ENCODE data around the gene LRP1-AS. TPM values are rescaled to one million over a fixed set of nuclear protein-coding genes. Genes with fewer than 3 reads are reported as not detected.

LRP1-AS gene
- total and polyA plus RNA-seq, 8 donors = not detected

DNA sequence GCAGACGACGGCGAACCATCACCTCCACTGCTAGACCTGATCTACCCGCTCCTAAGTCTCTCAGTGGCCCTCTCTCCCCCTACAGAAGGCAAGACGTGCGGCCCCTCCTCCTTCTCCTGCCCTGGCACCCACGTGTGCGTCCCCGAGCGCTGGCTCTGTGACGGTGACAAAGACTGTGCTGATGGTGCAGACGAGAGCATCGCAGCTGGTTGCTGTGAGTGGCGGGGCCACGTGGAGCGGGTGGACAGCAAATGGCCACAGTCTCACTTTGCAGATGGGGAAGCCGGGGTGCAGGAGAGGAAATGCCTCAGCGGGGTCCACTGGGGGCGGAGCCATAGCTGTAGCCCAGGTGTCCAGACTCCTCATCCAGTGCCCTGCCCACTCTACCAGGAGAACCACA, 47.8 kb upstream of the LRP1-AS start:
- intact Hi-C loops (cut with DNase I) = no loop called here
- no peak for FAIRE-seq
- TF ChIP-seq, protein P1, sequence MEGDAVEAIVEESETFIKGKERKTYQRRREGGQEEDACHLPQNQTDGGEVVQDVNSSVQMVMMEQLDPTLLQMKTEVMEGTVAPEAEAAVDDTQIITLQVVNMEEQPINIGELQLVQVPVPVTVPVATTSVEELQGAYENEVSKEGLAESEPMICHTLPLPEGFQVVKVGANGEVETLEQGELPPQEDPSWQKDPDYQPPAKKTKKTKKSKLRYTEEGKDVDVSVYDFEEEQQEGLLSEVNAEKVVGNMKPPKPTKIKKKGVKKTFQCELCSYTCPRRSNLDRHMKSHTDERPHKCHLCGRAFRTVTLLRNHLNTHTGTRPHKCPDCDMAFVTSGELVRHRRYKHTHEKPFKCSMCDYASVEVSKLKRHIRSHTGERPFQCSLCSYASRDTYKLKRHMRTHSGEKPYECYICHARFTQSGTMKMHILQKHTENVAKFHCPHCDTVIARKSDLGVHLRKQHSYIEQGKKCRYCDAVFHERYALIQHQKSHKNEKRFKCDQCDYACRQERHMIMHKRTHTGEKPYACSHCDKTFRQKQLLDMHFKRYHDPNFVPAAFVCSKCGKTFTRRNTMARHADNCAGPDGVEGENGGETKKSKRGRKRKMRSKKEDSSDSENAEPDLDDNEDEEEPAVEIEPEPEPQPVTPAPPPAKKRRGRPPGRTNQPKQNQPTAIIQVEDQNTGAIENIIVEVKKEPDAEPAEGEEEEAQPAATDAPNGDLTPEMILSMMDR (IDR thresholded peaks at IDR 0.05) = no peak
- Histone ChIP-seq H3K4me3 (no peak overlapping the region), H3K9me3 (no peaks in the 10 kb centered on the region), H3K27me3 (no peaks in the 10 kb centered on the region), H3K4me1 (no peaks in the 10 kb centered on the region), H3K36me3 (no peaks in the 10 kb centered on the region), H3K27ac (no peak overlapping the region)
- WGBS, 2 donors = 88 to 91% methylated on average over 19 of the region's 19 CpGs
- ATAC-seq = no peak
- DNase-seq = no peak

DNA sequence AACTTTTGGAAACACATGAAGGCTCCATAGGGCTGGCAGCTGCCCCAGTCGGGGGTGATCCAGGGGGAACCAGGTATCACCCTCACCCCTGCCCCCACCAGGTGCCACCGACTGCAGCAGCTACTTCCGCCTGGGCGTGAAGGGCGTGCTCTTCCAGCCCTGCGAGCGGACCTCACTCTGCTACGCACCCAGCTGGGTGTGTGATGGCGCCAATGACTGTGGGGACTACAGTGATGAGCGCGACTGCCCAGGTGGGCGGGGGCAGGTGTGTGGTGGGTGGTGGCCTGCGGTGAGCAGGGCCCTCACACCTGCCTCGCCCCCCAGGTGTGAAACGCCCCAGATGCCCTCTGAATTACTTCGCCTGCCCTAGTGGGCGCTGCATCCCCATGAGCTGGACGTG, 46.8 kb upstream of the LRP1-AS start:
- H3K27me3 ChIP-seq = no peaks in the 10 kb centered on the region
- intact Hi-C loops (cut with DNase I) = no loop called here
- H3K27ac ChIP-seq = no peak overlapping the region
- H3K36me3 ChIP-seq = no peaks in the 10 kb centered on the region
- no peak overlapping the region for H3K4me3 ChIP-seq
- ATAC-seq (no peak), FAIRE-seq (no peak), DNase-seq (no peak)
- no peaks in the 10 kb centered on the region for H3K9me3 ChIP-seq
- 90 to 93% methylated on average over 18 of the region's 18 CpGs for WGBS, 2 donors
- TF ChIP-seq, protein P1 (IDR thresholded peaks at IDR 0.05) = no peak
- H3K4me1 ChIP-seq = no peaks in the 10 kb centered on the region

DNA sequence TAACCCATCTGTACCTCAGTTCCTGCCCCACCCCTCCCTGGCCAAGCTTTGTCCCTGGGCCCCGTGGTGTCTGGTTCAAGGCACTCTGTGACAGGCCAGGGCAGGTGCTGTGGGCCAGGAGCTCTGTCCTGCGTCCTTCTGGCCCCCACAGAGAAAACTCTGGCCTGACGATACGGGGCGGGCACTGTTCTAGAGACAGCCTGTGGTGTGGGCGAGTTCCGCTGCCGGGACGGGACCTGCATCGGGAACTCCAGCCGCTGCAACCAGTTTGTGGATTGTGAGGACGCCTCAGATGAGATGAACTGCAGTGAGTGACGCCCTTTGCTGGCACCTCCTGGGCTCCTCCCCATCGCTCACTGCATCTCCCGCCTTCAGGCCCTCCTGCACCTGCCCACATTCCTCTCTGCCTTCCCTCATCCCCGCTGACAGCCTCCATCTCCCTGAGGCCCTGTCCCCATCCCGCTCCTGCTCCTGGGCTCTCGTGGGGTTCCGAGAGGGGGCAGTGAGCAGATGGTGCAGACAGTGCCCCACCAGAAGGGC, 46.4 kb upstream of the LRP1-AS start:
- FAIRE-seq (no peak), DNase-seq (no peak), ATAC-seq (no peak)
- Histone ChIP-seq H3K36me3 (no peaks in the 10 kb centered on the region), H3K27ac (no peak overlapping the region), H3K4me3 (no peak overlapping the region), H3K9me3 (no peaks in the 10 kb centered on the region), H3K4me1 (no peaks in the 10 kb centered on the region), H3K27me3 (no peaks in the 10 kb centered on the region)
- 84 to 89% methylated on average over 19 of the region's 19 CpGs for WGBS, 2 donors
- intact Hi-C loops (cut with DNase I) = no loop called here
- TF ChIP-seq, protein P1 (IDR thresholded peaks at IDR 0.05) = no peak

DNA sequence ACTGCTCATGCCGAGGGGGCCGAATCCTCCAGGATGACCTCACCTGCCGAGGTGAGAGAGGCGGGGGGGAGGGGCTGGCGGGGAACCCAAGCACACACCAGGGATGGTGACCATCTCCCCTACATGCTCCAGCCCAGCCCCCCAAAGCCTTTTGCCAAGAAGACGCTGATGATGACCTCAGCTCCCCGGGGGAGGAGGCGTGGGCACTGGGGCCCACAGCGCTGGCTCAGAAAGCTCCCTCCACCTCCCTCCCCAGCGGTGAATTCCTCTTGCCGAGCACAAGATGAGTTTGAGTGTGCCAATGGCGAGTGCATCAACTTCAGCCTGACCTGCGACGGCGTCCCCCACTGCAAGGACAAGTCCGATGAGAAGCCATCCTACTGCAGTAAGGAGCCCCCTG, 45.5 kb upstream of the LRP1-AS start:
- H3K4me3 ChIP-seq = no peak overlapping the region
- FAIRE-seq (no peak), DNase-seq (no peak), ATAC-seq (no peak)
- TF ChIP-seq, protein P1 (IDR thresholded peaks at IDR 0.05) = no peak
- no peak overlapping the region for H3K27ac ChIP-seq
- 88 to 93% methylated on average over 16 of the region's 16 CpGs for WGBS, 2 donors
- no peaks in the 10 kb centered on the region for H3K4me1 ChIP-seq
- intact Hi-C loops (cut with DNase I) = no loop called here
- no peaks in the 10 kb centered on the region for H3K9me3 ChIP-seq
- no peaks in the 10 kb centered on the region for H3K27me3 ChIP-seq
- H3K36me3 ChIP-seq = no peaks in the 10 kb centered on the region

DNA sequence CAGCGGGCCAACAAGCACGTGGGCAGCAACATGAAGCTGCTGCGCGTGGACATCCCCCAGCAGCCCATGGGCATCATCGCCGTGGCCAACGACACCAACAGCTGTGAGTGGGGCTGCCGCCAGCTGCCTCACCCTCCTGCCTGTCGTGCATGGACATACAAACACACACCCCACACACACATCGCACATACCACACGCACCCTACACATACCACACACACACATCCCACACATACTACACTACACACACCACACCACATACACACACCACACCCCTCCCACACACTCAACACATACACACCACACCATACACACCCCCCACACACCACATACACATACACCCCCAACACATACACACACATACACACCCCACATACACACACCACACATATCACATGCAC, 44.0 kb upstream of the LRP1-AS start:
- intact Hi-C loops (cut with DNase I) = no loop called here
- DNase-seq (no peak), ATAC-seq (no peak)

More for the DNA sequence above, 44.0 kb upstream of the LRP1-AS start:
- H3K9me3 ChIP-seq = no peaks in the 10 kb centered on the region
- no peaks in the 10 kb centered on the region for H3K27me3 ChIP-seq
- TF ChIP-seq, protein P1 (IDR thresholded peaks at IDR 0.05) = no peak
- 94% methylated on average over 11 of the region's 11 CpGs for WGBS, 2 donors
- no peaks in the 10 kb centered on the region for H3K36me3 ChIP-seq
- H3K27ac ChIP-seq = no peak overlapping the region
- H3K4me3 ChIP-seq = no peak overlapping the region
- no peaks in the 10 kb centered on the region for H3K4me1 ChIP-seq
- FAIRE-seq = no peak
